IMR-90 (cell line): ENCODE results near the gene NMNAT1. TPM values are rescaled to one million over a fixed set of nuclear protein-coding genes. Genes with fewer than 3 reads are reported as not detected.

Experiments used
- ATAC-seq: fragments of 200-7000 bp; cut with Tn5 transposase; 2 replicates; pipeline ENCODE4 v1.9.1; 2020; ENCODE audit warnings: low read depth, mild to moderate bottlenecking, moderate library complexity
- BruUV-seq: library from RNA; stranded (reverse); fragments of 400-500 nt; replicated peaks from 2 replicates; lab custom pipeline; 2021; lab: Mats Ljungman, UMichigan
- CTCF ChIA-PET: fragments of 300-600 bp; formaldehyde crosslinking; extraction: SDS; loops from one replicate; lab custom pipeline; 2021; ENCODE audit warnings: antibody characterized with exemption; lab: Yijun Ruan, JAX
- POLR2A ChIA-PET: fragments of 300-600 bp; sonication (Branson Sonifier 250); formaldehyde crosslinking; loops from one replicate; lab custom pipeline; 2022; ENCODE audit warnings: antibody characterized with exemption; ENCODE audit not compliant: unreplicated experiment; lab: Charles Lee
- DNase-seq: peaks from one replicate; pipeline ENCODE4 v3.0.0; 2013
- H2AFZ ChIP-seq: replicated peaks from 2 replicates; pipeline ENCODE3; 2013; ENCODE audit warnings: low read length, mild to moderate bottlenecking; ENCODE audit not compliant: poor library complexity
- H2AK5ac ChIP-seq: 2 replicates; pipeline ENCODE4 v1.6.1; 2013; ENCODE audit warnings: low read depth, low read length, inconsistent platforms
- H2AK9ac ChIP-seq: replicated peaks from 2 replicates; pipeline ENCODE3; 2013; ENCODE audit warnings: mild to moderate bottlenecking, low read depth, low read length, moderate library complexity; ENCODE audit not compliant: poor library complexity
- H2BK120ac ChIP-seq: 2 replicates; pipeline ENCODE4 v1.6.1; 2013; ENCODE audit warnings: low read depth, low read length, inconsistent platforms
- H2BK15ac ChIP-seq: 3 replicates; pipeline ENCODE4 v1.6.1; 2013; ENCODE audit warnings: low read depth, low read length, inconsistent platforms
- H2BK20ac ChIP-seq: 2 replicates; pipeline ENCODE4 v1.6.1; 2013; ENCODE audit warnings: low read depth, mild to moderate bottlenecking, inconsistent platforms, low read length, moderate library complexity
- H2BK5ac ChIP-seq: 2 replicates; pipeline ENCODE4 v1.6.1; 2013; ENCODE audit warnings: mild to moderate bottlenecking, low read depth, low read length, inconsistent platforms; ENCODE audit not compliant: poor library complexity, severe bottlenecking
- H3K14ac ChIP-seq: replicated peaks from 2 replicates; pipeline ENCODE4 v1.6.1; 2013; ENCODE audit warnings: low read depth, low read length, inconsistent platforms
- H3K18ac ChIP-seq: 2 replicates; pipeline ENCODE4 v1.6.1; 2013; ENCODE audit warnings: low read depth, low read length, control low read depth
- H3K23ac ChIP-seq: 2 replicates; pipeline ENCODE4 v1.6.1; 2013; ENCODE audit warnings: low read depth, low read length, inconsistent platforms
- H3K27ac ChIP-seq: 2 replicates; pipeline ENCODE4 v1.5.1; 2013; ENCODE audit warnings: mild to moderate bottlenecking, control low read depth, low read length; ENCODE audit not compliant: insufficient read depth
- H3K27me3 ChIP-seq: 2 replicates; pipeline ENCODE4 v1.6.1; 2013; ENCODE audit warnings: low read length; ENCODE audit not compliant: control insufficient read depth, insufficient read depth
- H3K36me3 ChIP-seq: 2 replicates; pipeline ENCODE4 v1.6.1; 2013; ENCODE audit warnings: low read length, mixed read lengths; ENCODE audit not compliant: control insufficient read depth, insufficient read depth
- H3K4ac ChIP-seq: 2 replicates; pipeline ENCODE4 v1.6.1; 2013; ENCODE audit warnings: low read depth, low read length, inconsistent platforms
- H3K4me1 ChIP-seq: 2 replicates; pipeline ENCODE4 v1.6.1; 2013; ENCODE audit warnings: low read length, mixed read lengths; ENCODE audit not compliant: control insufficient read depth, insufficient read depth
- H3K4me2 ChIP-seq: 2 replicates; pipeline ENCODE4 v1.6.1; 2013; ENCODE audit warnings: low read depth, mild to moderate bottlenecking, control low read depth, low read length, moderate library complexity
- H3K4me3 ChIP-seq: 2 replicates; pipeline ENCODE4 v1.5.1; 2013; ENCODE audit warnings: low read depth, mild to moderate bottlenecking, control low read depth, low read length, moderate library complexity; ENCODE audit not compliant: insufficient read depth
- H3K56ac ChIP-seq: 2 replicates; pipeline ENCODE4 v1.6.1; 2013; ENCODE audit warnings: low read length, inconsistent platforms; ENCODE audit not compliant: insufficient read depth; ENCODE audit errors: extremely low read depth
- H3K79me1 ChIP-seq, 2 experiments: 2 replicates each; pipeline ENCODE4 v1.6.1; 2013; ENCODE audit warnings: low read length in 2 of 2, inconsistent platforms in 1 of 2, low read depth in 1 of 2
- H3K9ac ChIP-seq: 2 replicates; pipeline ENCODE4 v1.6.1; 2013; ENCODE audit warnings: low read depth, low read length, control low read depth
- H3K9me1 ChIP-seq: 2 replicates; pipeline ENCODE4 v1.6.1; 2013; ENCODE audit warnings: low read length, inconsistent platforms; ENCODE audit not compliant: insufficient read depth
- H3K9me3 ChIP-seq: 2 replicates; pipeline ENCODE4 v1.6.1; 2013; ENCODE audit warnings: low read length; ENCODE audit not compliant: control insufficient read depth, insufficient read depth
- H4K20me1 ChIP-seq: 2 replicates; pipeline ENCODE4 v1.6.1; 2013; ENCODE audit warnings: low read length, inconsistent platforms; ENCODE audit not compliant: insufficient read depth
- H4K5ac ChIP-seq: 2 replicates; pipeline ENCODE4 v1.6.1; 2013; ENCODE audit warnings: mild to moderate bottlenecking, low read depth, low read length, control low read depth
- H4K8ac ChIP-seq, 2 experiments: 2 replicates each; pipeline ENCODE4 v1.6.1; 2013; ENCODE audit warnings: low read depth in 2 of 2, low read length in 2 of 2, control low read depth in 1 of 2, inconsistent platforms in 1 of 2
- H4K91ac ChIP-seq: 2 replicates; pipeline ENCODE4 v1.6.1; 2013; ENCODE audit warnings: low read depth, low read length, inconsistent platforms; ENCODE audit not compliant: insufficient read depth
- BHLHE40 ChIP-seq: fragments of 150-350 bp; IDR thresholded peaks from 2 replicates; pipeline ENCODE4 v1.6.1; 2016; ENCODE audit warnings: mild to moderate bottlenecking, low read depth, low read length
- CHD1 ChIP-seq: IDR thresholded peaks from 2 replicates; pipeline ENCODE4 v1.6.1; 2012; ENCODE audit warnings: low read depth, low read length, improper control_type of control experiment
- MAZ ChIP-seq: IDR thresholded peaks from 2 replicates; pipeline ENCODE4 v1.6.1; 2012; ENCODE audit warnings: low read depth, mild to moderate bottlenecking, low read length, improper control_type of control experiment, moderate library complexity, borderline replicate concordance
- MXI1 ChIP-seq: IDR thresholded peaks from 2 replicates; pipeline ENCODE4 v1.6.1; 2012; ENCODE audit warnings: low read depth, mild to moderate bottlenecking, low read length, moderate library complexity, borderline replicate concordance
- NFE2L2 ChIP-seq: fragments of 150-350 bp; IDR thresholded peaks from 2 replicates; pipeline ENCODE4 v1.6.1; 2016; ENCODE audit warnings: low read depth, mild to moderate bottlenecking, low read length
- POLR2A ChIP-seq: IDR thresholded peaks from 2 replicates; pipeline ENCODE4 v1.6.1; 2012; ENCODE audit warnings: mild to moderate bottlenecking, low read depth, low read length
- RAD21 ChIP-seq: IDR thresholded peaks from 2 replicates; pipeline ENCODE4 v1.6.1; 2012; ENCODE audit warnings: low read length, improper control_type of control experiment
- RCOR1 ChIP-seq: IDR thresholded peaks from 2 replicates; pipeline ENCODE4 v1.6.1; 2012; ENCODE audit warnings: mild to moderate bottlenecking, low read length, improper control_type of control experiment; ENCODE audit not compliant: insufficient replicate concordance
- RFX5 ChIP-seq: IDR thresholded peaks from 2 replicates; pipeline ENCODE4 v1.8.0; 2012; ENCODE audit warnings: low read depth, mild to moderate bottlenecking, low read length, moderate library complexity
- SMC3 ChIP-seq: fragments of 150-350 bp; IDR thresholded peaks from 2 replicates; pipeline ENCODE4 v1.6.1; 2016; ENCODE audit warnings: low read depth, mild to moderate bottlenecking, antibody characterized with exemption, low read length, moderate library complexity
- WGBS, 2 experiments: methylation state at CpG; one replicate each; pipeline versions ENCODE4 v1.1.5 to v1.1.7; 2013; ENCODE audit warnings: missing lambda C conversion rate in 2 of 2; ENCODE audit not compliant: insufficient read length in 1 of 2; ENCODE audit errors: extremely low coverage in 2 of 2; 5-methylcytosine and 5-hydroxymethylcytosine counted together
- dilution Hi-C: fragments of 300-500 bp; cut with HindIII; formaldehyde crosslinking; loops from one replicate; pipeline ENCODE4 v1.14.3; 2018; ENCODE audit warnings: low sequenced_read_pairs; ENCODE audit not compliant: unreplicated experiment
- in situ Hi-C: fragments of 300-500 bp; cut with MboI; formaldehyde crosslinking; loops from 3 replicates; pipeline ENCODE4 v1.14.3; 2019; ENCODE audit warnings: low sequenced_read_pairs, inconsistent platforms, mixed read lengths
- intact Hi-C: fragments of 100-400 bp; cut with micrococcal nuclease; formaldehyde crosslinking; loops from 2 replicates; pipeline ENCODE4 v1.10.0; 2022
- polyA plus RNA-seq, 3 experiments: library from polyadenylated mRNA; depleted of rRNA; stranded (reverse); fragments of >200 nt; gene quantifications; 2 replicates each; pipeline ENCODE4 v1.2.3, GENCODE V29; 2012; ENCODE audit warnings: low replicate concordance in 1 of 3
- total RNA-seq: library from RNA; depleted of rRNA; stranded (reverse); fragments of >200 nt; gene quantifications from 2 replicates; pipeline ENCODE4 v1.2.3, GENCODE V29; 2012
- TF ChIP-seq, protein P1 (sequence below): fragments of 150-350 bp; IDR thresholded peaks from 2 replicates; pipeline ENCODE4 v1.6.1; 2017; ENCODE audit warnings: mild to moderate bottlenecking, antibody characterized with exemption, low read length, low read depth
- TF ChIP-seq, protein P2 (sequence below): fragments of 150-350 bp; IDR thresholded peaks from 2 replicates; pipeline ENCODE4 v1.6.1; 2016; ENCODE audit warnings: low read depth, mild to moderate bottlenecking, low read length, moderate library complexity, borderline replicate concordance

Gene NMNAT1
- total and polyA plus RNA-seq, 2 of the 4 experiments (the other 2 are of a cell fraction): 9.1 to 11.7 TPM

DNA sequence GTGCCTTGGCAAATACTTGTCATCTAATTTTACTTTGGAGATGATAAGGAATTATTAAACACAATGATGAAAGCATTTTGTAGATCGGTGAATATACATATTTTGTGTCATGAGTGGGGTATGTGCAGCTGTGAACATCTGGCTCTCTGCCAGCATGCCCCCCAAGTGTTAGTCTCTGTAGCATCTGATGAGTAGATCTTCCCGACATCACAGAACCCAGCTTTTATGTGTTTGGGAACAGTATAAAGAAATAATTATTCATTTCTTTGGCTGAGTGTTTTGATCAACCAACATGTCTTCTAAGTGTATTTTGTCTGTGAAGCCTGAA is 28.7 kb upstream of the NMNAT1 start:
- no peaks in the 10 kb centered on the region for H3K27me3 ChIP-seq
- dilution Hi-C loops (no loop called here), in situ Hi-C loops (no loop called here), intact Hi-C loops (loop anchor here (1.0 kb wide), 1 partner anchor 39 kb away; no protein-coding TSS in a partner anchor)
- no peak overlapping the region for H4K5ac ChIP-seq
- DNase-seq: no peak
- H3K4ac ChIP-seq: no peak overlapping the region
- H3K9ac ChIP-seq: no peak overlapping the region
- no peak overlapping the region for H2AFZ ChIP-seq
- no peak overlapping the region for H3K14ac ChIP-seq
- no peak overlapping the region for H4K91ac ChIP-seq
- H2BK20ac ChIP-seq: no peak overlapping the region
- no peak overlapping the region for H3K4me2 ChIP-seq
- no peak overlapping the region for H3K27ac ChIP-seq
- ATAC-seq: no peak
- no peak overlapping the region for H3K18ac ChIP-seq
- no peak overlapping the region for H2BK120ac ChIP-seq
- H2BK5ac ChIP-seq: no peak overlapping the region
- H3K36me3 ChIP-seq: no peaks in the 10 kb centered on the region
- H3K9me1 ChIP-seq: no peaks in the 10 kb centered on the region
- H3K4me1 ChIP-seq: no peaks in the 10 kb centered on the region
- ChIA-PET CTCF (interaction anchor here (1.3 to 2.0 kb wide), 2 partner anchors 28 to 39 kb away, joined by 5 read pairs; no protein-coding TSS in a partner anchor), POLR2A (no interaction called here)
- no peak overlapping the region for H3K4me3 ChIP-seq
- no peak overlapping the region for H4K8ac ChIP-seq
- WGBS, 2 experiments: no CpG with 5 or more reads among the region's 2 CpGs
- TF ChIP-seq, protein P1, sequence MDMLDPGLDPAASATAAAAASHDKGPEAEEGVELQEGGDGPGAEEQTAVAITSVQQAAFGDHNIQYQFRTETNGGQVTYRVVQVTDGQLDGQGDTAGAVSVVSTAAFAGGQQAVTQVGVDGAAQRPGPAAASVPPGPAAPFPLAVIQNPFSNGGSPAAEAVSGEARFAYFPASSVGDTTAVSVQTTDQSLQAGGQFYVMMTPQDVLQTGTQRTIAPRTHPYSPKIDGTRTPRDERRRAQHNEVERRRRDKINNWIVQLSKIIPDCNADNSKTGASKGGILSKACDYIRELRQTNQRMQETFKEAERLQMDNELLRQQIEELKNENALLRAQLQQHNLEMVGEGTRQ: no peak
- TF ChIP-seq, protein P2, sequence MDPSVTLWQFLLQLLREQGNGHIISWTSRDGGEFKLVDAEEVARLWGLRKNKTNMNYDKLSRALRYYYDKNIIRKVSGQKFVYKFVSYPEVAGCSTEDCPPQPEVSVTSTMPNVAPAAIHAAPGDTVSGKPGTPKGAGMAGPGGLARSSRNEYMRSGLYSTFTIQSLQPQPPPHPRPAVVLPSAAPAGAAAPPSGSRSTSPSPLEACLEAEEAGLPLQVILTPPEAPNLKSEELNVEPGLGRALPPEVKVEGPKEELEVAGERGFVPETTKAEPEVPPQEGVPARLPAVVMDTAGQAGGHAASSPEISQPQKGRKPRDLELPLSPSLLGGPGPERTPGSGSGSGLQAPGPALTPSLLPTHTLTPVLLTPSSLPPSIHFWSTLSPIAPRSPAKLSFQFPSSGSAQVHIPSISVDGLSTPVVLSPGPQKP: no peak
- no peak for TF ChIP-seq MAZ
- no peak for TF ChIP-seq RFX5
- TF ChIP-seq NFE2L2: no peak
- TF ChIP-seq RCOR1: no peak
- TF ChIP-seq CHD1: no peak
- TF ChIP-seq BHLHE40: no peak
- TF ChIP-seq POLR2A: no peak
- no peak for TF ChIP-seq SMC3
- TF ChIP-seq RAD21: no peak
- no peak for TF ChIP-seq MXI1
- no peak overlapping the region for H2BK15ac ChIP-seq
- no peak overlapping the region for H3K56ac ChIP-seq
- no TSS peak for BruUV-seq
- H2AK9ac ChIP-seq: no peak overlapping the region
- no peak overlapping the region for H3K23ac ChIP-seq
- no peaks in the 10 kb centered on the region for H4K20me1 ChIP-seq
- peaks cover under 1 to 2% of the 10 kb centered on the region in 2 experiments; a peak in 3 of 4 replicates for H3K79me1 ChIP-seq
- no peak overlapping the region for H2AK5ac ChIP-seq
- H3K9me3 ChIP-seq: no peaks in the 10 kb centered on the region
